ENCODE measurements around the gene RBMY1F.
"Not testable (repeated sequence)": the region's sequence is repeated elsewhere in the genome, so short reads cannot be mapped to it uniquely, and the experiment has no call there.

The RBMY1F gene

DNA sequence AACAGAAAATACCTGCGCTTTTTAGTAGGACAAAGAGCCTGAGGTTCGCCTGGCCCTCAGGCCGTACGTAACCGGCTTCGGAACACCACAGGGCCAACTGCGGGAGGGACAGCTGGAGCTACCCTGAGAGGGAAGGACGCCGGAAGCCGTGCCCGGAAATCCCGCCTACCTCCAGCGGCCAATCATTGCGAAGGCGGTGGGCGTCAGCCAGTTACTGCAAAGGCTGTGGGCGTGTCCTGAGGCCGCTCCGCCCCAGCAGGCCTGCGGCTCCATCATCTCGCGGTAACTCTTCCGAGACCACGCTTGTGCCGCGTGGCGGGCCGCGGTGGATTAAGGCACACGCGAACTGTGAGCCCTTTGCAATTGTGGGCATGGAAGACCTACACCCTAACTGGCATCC lies at the start of gene RBMY1F:
RBMY1F (minus strand) TSS at position 101 of the 400 bp plus-strand sequence. CDS start 1,954 bp downstream, outside the sequence.
- DNase-seq: not testable (repeated sequence)

DNA sequence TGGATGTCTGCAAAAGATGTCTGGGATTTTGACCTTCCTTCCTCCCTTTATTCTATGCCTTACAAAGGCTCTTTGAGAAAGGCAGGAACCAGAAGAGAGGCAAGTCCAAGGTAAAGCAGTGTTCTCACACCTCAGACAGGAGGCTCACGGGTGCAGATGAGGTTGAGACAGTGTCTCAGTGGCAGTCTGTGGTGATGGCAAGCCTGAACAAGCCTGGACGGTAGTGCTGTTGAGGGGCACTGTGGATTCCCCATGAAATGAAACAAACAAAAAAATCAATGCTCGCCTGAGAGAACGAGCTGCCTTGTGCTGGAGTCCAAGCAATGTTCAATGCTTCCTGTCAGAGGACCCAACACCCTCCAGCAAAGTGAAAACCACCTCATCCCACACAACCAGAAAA lies 31.6 kb downstream of the RBMY1F start:
- DNase-seq: not testable (repeated sequence)

DNA sequence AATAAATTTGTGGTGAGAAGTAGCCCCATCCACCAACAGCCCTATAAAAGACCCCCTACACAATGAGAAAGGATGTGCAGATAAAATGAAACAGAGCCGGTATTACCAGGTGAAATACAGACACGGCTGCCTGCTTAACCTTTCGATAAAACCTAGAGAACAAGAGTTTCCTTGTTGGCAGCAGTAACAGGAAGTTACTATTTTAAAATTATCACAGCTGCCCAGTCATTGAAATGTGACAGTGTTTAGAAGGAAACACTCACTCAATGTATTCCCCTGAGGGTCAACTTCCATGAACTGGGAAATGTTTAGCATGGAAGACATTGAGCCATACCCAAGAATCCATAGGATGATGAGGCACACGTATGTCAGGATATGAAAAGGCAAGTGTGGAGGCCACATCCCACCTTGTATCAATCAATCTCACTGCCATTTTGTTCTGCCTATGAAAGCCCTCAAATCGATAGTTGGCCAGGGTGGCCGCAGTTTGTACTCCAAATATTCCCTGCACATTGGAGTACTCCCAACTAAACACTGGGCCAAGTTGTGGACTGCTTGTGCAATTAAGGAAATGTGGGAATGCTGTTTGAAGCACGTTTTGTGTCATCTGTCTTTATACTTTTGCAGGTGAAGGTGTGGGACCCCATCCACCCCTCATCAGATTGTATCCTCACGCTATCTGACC lies 41.6 kb downstream of the RBMY1F start:
- DNase-seq: not testable (repeated sequence)

GRCh38 chrY:22134719-22135118 lies 48.0 kb downstream of the RBMY1F start:
- not testable (repeated sequence) for DNase-seq

GRCh38 chrY:22130494-22130893 lies 52.2 kb downstream of the RBMY1F start:
- not testable (repeated sequence) for DNase-seq
